GM12878 (cell line): ENCODE results near the gene DOCK2. TPM values are rescaled to one million over a fixed set of nuclear protein-coding genes. Genes with fewer than 3 reads are reported as not detected.
A peak's percentile ranks its signal among the peaks of the same experiment; 100 is the strongest.

Experiments
- BACH1 ChIP-seq: fragments of 450-650 bp; IDR thresholded peaks from 2 replicates; pipeline ENCODE4 v1.6.1; 2017; ENCODE audit warnings: mild to moderate bottlenecking, borderline replicate concordance
- EGR1 ChIP-seq, 2 experiments: IDR thresholded peaks; 1 replicate in 1 of 2; 2 replicates in 1 of 2; pipeline ENCODE4 v1.6.1; 2011 to 2012; ENCODE audit warnings: low read depth in 2 of 2, low read length in 2 of 2, borderline replicate concordance in 1 of 2, mild to moderate bottlenecking in 1 of 2, moderate library complexity in 1 of 2
- HDAC6 ChIP-seq: fragments of 200-600 bp; sonication (generic); IDR thresholded peaks from one replicate; pipeline ENCODE4 v1.8.0; 2017; ENCODE audit warnings: antibody characterized with exemption; ENCODE audit not compliant: unreplicated experiment
- NFYB ChIP-seq: IDR thresholded peaks from 2 replicates; pipeline ENCODE4 v1.6.1; 2011; ENCODE audit warnings: low read depth, mild to moderate bottlenecking, low read length, improper control_type of control experiment, moderate library complexity; ENCODE audit not compliant: insufficient read depth
- STAT1 ChIP-seq: fragments of 450-650 bp; conservative IDR thresholded peaks from 2 replicates; pipeline ENCODE4 v1.6.1; 2014; ENCODE audit warnings: antibody characterized with exemption, mild to moderate bottlenecking
- polyA plus RNA-seq, 11 experiments: library from polyadenylated mRNA; depleted of rRNA in 4 of 11; unstranded in 6 of 11; stranded (reverse) in 5 of 11; fragments of >200 nt; fragmentation: Nextera tagmentation in 4 of 11; fragmentation: Illumina TruSeq in 1 of 11; extraction: Ambion mirVana in 4 of 11; extraction: Trizol in 1 of 11; gene quantifications; 1 replicate in 1 of 11; 2 replicates in 10 of 11; pipeline versions ENCODE4 v1.2.1 to v1.2.3, GENCODE V29; 2011 to 2016; ENCODE audit warnings: inconsistent platforms in 2 of 11, missing spikeins in 2 of 11, low read depth in 1 of 11
- total RNA-seq, 4 experiments: library from RNA; depleted of rRNA in 3 of 4; stranded (reverse); fragments of >200 nt in 3 of 4; fragmentation: Illumina TruSeq in 1 of 4; extraction: Trizol in 1 of 4; gene quantifications; 2 replicates each; pipeline versions ENCODE4 v1.2.1 to v1.2.3, GENCODE V29; 2013 to 2021
- TF ChIP-seq, protein P1 (sequence below): fragments of 450-650 bp; IDR thresholded peaks from 2 replicates; pipeline ENCODE4 v1.6.1; 2017; ENCODE audit warnings: mild to moderate bottlenecking, moderate library complexity
- TF ChIP-seq, protein P2 (sequence below): fragments of 150-350 bp; IDR thresholded peaks from 2 replicates; pipeline ENCODE4 v1.6.1; 2014; ENCODE audit warnings: mild to moderate bottlenecking, low read depth, low read length
- TF ChIP-seq, protein P3 (sequence below): IDR thresholded peaks from 2 replicates; pipeline ENCODE4 v1.6.1; 2012; ENCODE audit warnings: low read length, inconsistent platforms
- TF ChIP-seq, protein P4 (sequence below): fragments of 450-650 bp; IDR thresholded peaks from 2 replicates; pipeline ENCODE4 v1.6.1; 2017; ENCODE audit warnings: mild to moderate bottlenecking
- TF ChIP-seq, protein P5 (sequence below): fragments of 450-650 bp; IDR thresholded peaks from 2 replicates; pipeline ENCODE4 v1.6.1; 2018; ENCODE audit warnings: borderline replicate concordance, mild to moderate bottlenecking; ENCODE audit not compliant: partially characterized antibody
- TF ChIP-seq, protein P6 (sequence below): IDR thresholded peaks from 2 replicates; pipeline ENCODE4 v1.6.1; 2012; ENCODE audit warnings: improper control_type of control experiment, low read depth, low read length; ENCODE audit not compliant: insufficient replicate concordance

The DOCK2 gene
- total and polyA plus RNA-seq, 10 of the 15 experiments (the other 5 are each of a cell fraction or from before 2014, with no cell fraction given), result 34.2 to 192 (median 118) TPM

DNA sequence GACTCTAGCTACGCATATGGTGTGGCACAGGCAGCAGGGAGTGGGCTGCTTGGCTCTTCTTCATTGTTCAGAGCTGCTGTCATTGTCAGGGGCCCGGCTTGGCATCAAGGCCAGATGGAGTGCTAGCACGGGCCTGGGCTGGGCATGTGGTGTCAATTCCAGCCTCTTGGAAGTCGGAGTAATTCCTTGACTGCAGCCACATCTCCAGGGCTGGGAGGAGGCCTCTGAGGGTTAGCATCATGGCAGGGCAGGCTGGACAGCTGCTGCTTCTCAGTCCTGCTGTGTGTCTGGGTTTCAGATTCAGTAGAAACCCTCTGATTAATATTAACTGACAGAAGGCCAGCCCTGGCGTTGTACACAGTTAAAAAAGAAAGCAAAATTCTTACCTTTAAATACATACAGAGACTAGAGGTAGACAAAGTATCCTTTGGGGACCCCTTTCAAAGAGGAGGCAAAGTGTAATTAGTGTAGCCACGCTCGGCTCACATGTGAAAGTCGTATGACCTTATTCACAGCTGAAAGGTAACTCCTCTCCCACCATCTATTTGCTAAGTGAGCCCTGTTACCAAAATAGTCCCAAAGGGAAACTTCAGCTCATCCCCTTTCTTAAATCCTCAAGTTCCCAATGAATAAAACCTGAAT is 126.4 kb downstream of the DOCK2 start (continued):
- TF ChIP-seq, protein P1, sequence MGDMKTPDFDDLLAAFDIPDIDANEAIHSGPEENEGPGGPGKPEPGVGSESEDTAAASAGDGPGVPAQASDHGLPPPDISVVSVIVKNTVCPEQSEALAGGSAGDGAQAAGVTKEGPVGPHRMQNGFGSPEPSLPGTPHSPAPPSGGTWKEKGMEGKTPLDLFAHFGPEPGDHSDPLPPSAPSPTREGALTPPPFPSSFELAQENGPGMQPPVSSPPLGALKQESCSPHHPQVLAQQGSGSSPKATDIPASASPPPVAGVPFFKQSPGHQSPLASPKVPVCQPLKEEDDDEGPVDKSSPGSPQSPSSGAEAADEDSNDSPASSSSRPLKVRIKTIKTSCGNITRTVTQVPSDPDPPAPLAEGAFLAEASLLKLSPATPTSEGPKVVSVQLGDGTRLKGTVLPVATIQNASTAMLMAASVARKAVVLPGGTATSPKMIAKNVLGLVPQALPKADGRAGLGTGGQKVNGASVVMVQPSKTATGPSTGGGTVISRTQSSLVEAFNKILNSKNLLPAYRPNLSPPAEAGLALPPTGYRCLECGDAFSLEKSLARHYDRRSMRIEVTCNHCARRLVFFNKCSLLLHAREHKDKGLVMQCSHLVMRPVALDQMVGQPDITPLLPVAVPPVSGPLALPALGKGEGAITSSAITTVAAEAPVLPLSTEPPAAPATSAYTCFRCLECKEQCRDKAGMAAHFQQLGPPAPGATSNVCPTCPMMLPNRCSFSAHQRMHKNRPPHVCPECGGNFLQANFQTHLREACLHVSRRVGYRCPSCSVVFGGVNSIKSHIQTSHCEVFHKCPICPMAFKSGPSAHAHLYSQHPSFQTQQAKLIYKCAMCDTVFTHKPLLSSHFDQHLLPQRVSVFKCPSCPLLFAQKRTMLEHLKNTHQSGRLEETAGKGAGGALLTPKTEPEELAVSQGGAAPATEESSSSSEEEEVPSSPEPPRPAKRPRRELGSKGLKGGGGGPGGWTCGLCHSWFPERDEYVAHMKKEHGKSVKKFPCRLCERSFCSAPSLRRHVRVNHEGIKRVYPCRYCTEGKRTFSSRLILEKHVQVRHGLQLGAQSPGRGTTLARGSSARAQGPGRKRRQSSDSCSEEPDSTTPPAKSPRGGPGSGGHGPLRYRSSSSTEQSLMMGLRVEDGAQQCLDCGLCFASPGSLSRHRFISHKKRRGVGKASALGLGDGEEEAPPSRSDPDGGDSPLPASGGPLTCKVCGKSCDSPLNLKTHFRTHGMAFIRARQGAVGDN, result peak; percentile 90
- TF ChIP-seq, protein P2, sequence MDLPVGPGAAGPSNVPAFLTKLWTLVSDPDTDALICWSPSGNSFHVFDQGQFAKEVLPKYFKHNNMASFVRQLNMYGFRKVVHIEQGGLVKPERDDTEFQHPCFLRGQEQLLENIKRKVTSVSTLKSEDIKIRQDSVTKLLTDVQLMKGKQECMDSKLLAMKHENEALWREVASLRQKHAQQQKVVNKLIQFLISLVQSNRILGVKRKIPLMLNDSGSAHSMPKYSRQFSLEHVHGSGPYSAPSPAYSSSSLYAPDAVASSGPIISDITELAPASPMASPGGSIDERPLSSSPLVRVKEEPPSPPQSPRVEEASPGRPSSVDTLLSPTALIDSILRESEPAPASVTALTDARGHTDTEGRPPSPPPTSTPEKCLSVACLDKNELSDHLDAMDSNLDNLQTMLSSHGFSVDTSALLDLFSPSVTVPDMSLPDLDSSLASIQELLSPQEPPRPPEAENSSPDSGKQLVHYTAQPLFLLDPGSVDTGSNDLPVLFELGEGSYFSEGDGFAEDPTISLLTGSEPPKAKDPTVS, result no peak
- TF ChIP-seq HDAC6, result no peak
- TF ChIP-seq, protein P3, sequence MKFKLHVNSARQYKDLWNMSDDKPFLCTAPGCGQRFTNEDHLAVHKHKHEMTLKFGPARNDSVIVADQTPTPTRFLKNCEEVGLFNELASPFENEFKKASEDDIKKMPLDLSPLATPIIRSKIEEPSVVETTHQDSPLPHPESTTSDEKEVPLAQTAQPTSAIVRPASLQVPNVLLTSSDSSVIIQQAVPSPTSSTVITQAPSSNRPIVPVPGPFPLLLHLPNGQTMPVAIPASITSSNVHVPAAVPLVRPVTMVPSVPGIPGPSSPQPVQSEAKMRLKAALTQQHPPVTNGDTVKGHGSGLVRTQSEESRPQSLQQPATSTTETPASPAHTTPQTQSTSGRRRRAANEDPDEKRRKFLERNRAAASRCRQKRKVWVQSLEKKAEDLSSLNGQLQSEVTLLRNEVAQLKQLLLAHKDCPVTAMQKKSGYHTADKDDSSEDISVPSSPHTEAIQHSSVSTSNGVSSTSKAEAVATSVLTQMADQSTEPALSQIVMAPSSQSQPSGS, result no peak
- TF ChIP-seq EGR1 (IDR thresholded peaks at IDR 0.05; ENCODE audit: borderline replicate concordance in 1 of 2, low read depth in 2 of 2, low read length in 2 of 2), result no peak
- TF ChIP-seq, protein P4, sequence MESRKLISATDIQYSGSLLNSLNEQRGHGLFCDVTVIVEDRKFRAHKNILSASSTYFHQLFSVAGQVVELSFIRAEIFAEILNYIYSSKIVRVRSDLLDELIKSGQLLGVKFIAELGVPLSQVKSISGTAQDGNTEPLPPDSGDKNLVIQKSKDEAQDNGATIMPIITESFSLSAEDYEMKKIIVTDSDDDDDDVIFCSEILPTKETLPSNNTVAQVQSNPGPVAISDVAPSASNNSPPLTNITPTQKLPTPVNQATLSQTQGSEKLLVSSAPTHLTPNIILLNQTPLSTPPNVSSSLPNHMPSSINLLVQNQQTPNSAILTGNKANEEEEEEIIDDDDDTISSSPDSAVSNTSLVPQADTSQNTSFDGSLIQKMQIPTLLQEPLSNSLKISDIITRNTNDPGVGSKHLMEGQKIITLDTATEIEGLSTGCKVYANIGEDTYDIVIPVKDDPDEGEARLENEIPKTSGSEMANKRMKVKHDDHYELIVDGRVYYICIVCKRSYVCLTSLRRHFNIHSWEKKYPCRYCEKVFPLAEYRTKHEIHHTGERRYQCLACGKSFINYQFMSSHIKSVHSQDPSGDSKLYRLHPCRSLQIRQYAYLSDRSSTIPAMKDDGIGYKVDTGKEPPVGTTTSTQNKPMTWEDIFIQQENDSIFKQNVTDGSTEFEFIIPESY, result no peak
- TF ChIP-seq, protein P5, sequence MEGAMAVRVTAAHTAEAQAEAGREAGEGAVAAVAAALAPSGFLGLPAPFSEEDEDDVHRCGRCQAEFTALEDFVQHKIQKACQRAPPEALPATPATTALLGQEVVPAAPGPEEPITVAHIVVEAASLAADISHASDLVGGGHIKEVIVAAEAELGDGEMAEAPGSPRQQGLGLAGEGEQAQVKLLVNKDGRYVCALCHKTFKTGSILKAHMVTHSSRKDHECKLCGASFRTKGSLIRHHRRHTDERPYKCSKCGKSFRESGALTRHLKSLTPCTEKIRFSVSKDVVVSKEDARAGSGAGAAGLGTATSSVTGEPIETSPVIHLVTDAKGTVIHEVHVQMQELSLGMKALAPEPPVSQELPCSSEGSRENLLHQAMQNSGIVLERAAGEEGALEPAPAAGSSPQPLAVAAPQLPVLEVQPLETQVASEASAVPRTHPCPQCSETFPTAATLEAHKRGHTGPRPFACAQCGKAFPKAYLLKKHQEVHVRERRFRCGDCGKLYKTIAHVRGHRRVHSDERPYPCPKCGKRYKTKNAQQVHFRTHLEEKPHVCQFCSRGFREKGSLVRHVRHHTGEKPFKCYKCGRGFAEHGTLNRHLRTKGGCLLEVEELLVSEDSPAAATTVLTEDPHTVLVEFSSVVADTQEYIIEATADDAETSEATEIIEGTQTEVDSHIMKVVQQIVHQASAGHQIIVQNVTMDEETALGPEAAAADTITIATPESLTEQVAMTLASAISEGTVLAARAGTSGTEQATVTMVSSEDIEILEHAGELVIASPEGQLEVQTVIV, result no peak
- TF ChIP-seq BACH1, result no peak
- TF ChIP-seq NFYB, result no peak
- no peak for TF ChIP-seq STAT1
- TF ChIP-seq, protein P6, sequence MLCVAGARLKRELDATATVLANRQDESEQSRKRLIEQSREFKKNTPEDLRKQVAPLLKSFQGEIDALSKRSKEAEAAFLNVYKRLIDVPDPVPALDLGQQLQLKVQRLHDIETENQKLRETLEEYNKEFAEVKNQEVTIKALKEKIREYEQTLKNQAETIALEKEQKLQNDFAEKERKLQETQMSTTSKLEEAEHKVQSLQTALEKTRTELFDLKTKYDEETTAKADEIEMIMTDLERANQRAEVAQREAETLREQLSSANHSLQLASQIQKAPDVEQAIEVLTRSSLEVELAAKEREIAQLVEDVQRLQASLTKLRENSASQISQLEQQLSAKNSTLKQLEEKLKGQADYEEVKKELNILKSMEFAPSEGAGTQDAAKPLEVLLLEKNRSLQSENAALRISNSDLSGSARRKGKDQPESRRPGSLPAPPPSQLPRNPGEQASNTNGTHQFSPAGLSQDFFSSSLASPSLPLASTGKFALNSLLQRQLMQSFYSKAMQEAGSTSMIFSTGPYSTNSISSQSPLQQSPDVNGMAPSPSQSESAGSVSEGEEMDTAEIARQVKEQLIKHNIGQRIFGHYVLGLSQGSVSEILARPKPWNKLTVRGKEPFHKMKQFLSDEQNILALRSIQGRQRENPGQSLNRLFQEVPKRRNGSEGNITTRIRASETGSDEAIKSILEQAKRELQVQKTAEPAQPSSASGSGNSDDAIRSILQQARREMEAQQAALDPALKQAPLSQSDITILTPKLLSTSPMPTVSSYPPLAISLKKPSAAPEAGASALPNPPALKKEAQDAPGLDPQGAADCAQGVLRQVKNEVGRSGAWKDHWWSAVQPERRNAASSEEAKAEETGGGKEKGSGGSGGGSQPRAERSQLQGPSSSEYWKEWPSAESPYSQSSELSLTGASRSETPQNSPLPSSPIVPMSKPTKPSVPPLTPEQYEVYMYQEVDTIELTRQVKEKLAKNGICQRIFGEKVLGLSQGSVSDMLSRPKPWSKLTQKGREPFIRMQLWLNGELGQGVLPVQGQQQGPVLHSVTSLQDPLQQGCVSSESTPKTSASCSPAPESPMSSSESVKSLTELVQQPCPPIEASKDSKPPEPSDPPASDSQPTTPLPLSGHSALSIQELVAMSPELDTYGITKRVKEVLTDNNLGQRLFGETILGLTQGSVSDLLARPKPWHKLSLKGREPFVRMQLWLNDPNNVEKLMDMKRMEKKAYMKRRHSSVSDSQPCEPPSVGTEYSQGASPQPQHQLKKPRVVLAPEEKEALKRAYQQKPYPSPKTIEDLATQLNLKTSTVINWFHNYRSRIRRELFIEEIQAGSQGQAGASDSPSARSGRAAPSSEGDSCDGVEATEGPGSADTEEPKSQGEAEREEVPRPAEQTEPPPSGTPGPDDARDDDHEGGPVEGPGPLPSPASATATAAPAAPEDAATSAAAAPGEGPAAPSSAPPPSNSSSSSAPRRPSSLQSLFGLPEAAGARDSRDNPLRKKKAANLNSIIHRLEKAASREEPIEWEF, result peak; percentile 89
